NCI-H1092 treated with DMSO at 0.1 percent for 48 hours (cell line): ENCODE data around the gene THAP9.
"Not testable (repeated sequence)": the region's sequence is repeated elsewhere in the genome, so short reads cannot be mapped to it uniquely, and the experiment has no call there.

Experiments
- DNase-seq: peaks from one replicate; lab custom pipeline; 2025; lab: John Stamatoyannopoulos, UW

THAP9 gene

GRCh38 chr4:82893942-82894341, 6.6 kb upstream of the THAP9 start:
- no peak for DNase-seq

- no peak for DNase-seq
Observed at GRCh38 chr4:82896755-82897154, 3.8 kb upstream of the THAP9 start.

- DNase-seq = no peak
Observed at GRCh38 chr4:82898322-82899243, 2.0 kb upstream of the THAP9 start.

GRCh38 chr4:82899374-82900065, 1.0 kb upstream of the THAP9 start:
- DNase-seq = no peak

GRCh38 chr4:82900066-82900410, 497 bp upstream of the THAP9 start:
- no peak for DNase-seq

- no peak for DNase-seq
Observed at GRCh38 chr4:82901183-82901718, 716 bp downstream of the THAP9 start.

- DNase-seq = no peak
Observed at GRCh38 chr4:82903737-82904136, 3.2 kb downstream of the THAP9 start.

- no peak for DNase-seq
Observed at GRCh38 chr4:82905205-82905604, 4.7 kb downstream of the THAP9 start.

- DNase-seq = no peak
Observed at GRCh38 chr4:82906469-82906868, 5.9 kb downstream of the THAP9 start.

GRCh38 chr4:82909326-82909725, 8.8 kb downstream of the THAP9 start:
- no peak for DNase-seq

GRCh38 chr4:82913305-82913704, 12.8 kb downstream of the THAP9 start:
- no peak for DNase-seq

- DNase-seq = not testable (repeated sequence)
Observed at GRCh38 chr4:82913968-82914367, 13.4 kb downstream of the THAP9 start.

GRCh38 chr4:82918091-82918490, 17.6 kb downstream of the THAP9 start:
- DNase-seq = no peak

- DNase-seq = no peak
Observed at GRCh38 chr4:82919386-82919785, 18.9 kb downstream of the THAP9 start.

- DNase-seq = no peak
Observed at GRCh38 chr4:82921795-82922194, 21.3 kb downstream of the THAP9 start.

GRCh38 chr4:82930848-82931755, 30.6 kb downstream of the THAP9 start:
- DNase-seq = no peak

GRCh38 chr4:82934441-82934840, 33.9 kb downstream of the THAP9 start:
- no peak for DNase-seq

- no peak for DNase-seq
Observed at GRCh38 chr4:82939414-82939813, 38.9 kb downstream of the THAP9 start.

- no peak for DNase-seq
Observed at GRCh38 chr4:82947498-82947897, 47.0 kb downstream of the THAP9 start.

- DNase-seq = no peak
Observed at GRCh38 chr4:82948647-82949204, 48.2 kb downstream of the THAP9 start.

- DNase-seq = no peak
Observed at GRCh38 chr4:82951196-82951595, 50.7 kb downstream of the THAP9 start.

- no peak for DNase-seq
Observed at GRCh38 chr4:82954212-82954611, 53.7 kb downstream of the THAP9 start.
